Smooth muscle cell (in vitro differentiated cells): Measurements from ENCODE around the gene EXOC7. TPM values are rescaled to one million over a fixed set of nuclear protein-coding genes. Genes with fewer than 3 reads are reported as not detected.

Experiments used
- DNase-seq: peaks from one replicate; lab custom pipeline; 2025; ENCODE audit not compliant: unreplicated experiment; lab: John Stamatoyannopoulos, UW
- H2AFZ ChIP-seq: fragments of 200-600 bp; sonication (generic); 2 replicates; pipeline ENCODE4 v1.6.0; 2016; ENCODE audit warnings: antibody characterized with exemption, low read depth, mild to moderate bottlenecking
- H3F3A ChIP-seq: fragments of 200-600 bp; sonication (generic); 2 replicates; pipeline ENCODE4 v1.6.0; 2017; ENCODE audit warnings: antibody characterized with exemption, low read depth
- H3K27ac ChIP-seq: fragments of 200-600 bp; sonication (generic); 2 replicates; pipeline ENCODE4 v1.5.1; 2016; ENCODE audit warnings: low read depth, mild to moderate bottlenecking
- H3K27me3 ChIP-seq: fragments of 200-600 bp; sonication (generic); 2 replicates; pipeline ENCODE4 v1.6.1; 2016; ENCODE audit warnings: low read depth, mild to moderate bottlenecking
- H3K36me3 ChIP-seq: fragments of 200-600 bp; sonication (generic); 2 replicates; pipeline ENCODE4 v1.5.1; 2016; ENCODE audit warnings: low read depth
- H3K4me1 ChIP-seq: fragments of 200-600 bp; sonication (generic); 2 replicates; pipeline ENCODE4 v1.5.1; 2016; ENCODE audit warnings: low read depth
- H3K4me2 ChIP-seq: fragments of 200-600 bp; sonication (generic); 2 replicates; pipeline ENCODE4 v1.6.0; 2016; ENCODE audit warnings: mild to moderate bottlenecking
- H3K4me3 ChIP-seq: fragments of 200-600 bp; sonication (generic); 2 replicates; pipeline ENCODE4 v1.5.1; 2016; ENCODE audit warnings: mild to moderate bottlenecking
- H3K79me2 ChIP-seq: fragments of 200-600 bp; sonication (generic); 2 replicates; pipeline ENCODE4 v1.6.0; 2016; ENCODE audit warnings: low read depth, mild to moderate bottlenecking
- H3K9ac ChIP-seq: fragments of 200-600 bp; sonication (generic); 2 replicates; pipeline ENCODE4 v1.6.0; 2016; ENCODE audit warnings: low read depth
- H3K9me3 ChIP-seq: fragments of 200-600 bp; sonication (generic); replicated peaks from 2 replicates; pipeline ENCODE4 v1.5.1; 2016; ENCODE audit warnings: low read depth
- H4K20me1 ChIP-seq: fragments of 200-600 bp; sonication (generic); 2 replicates; pipeline ENCODE4 v1.6.0; 2016; ENCODE audit warnings: low read depth
- CTCF ChIP-seq: fragments of 200-600 bp; sonication (generic); IDR thresholded peaks from 2 replicates; pipeline ENCODE4 v1.5.1; 2017; ENCODE audit warnings: borderline replicate concordance, mild to moderate bottlenecking, antibody characterized with exemption; ENCODE audit not compliant: insufficient read depth, poor library complexity, severe bottlenecking
- WGBS: methylation state at CpG from one replicate; pipeline ENCODE4 v1.1.7; 2016; ENCODE audit warnings: low lambda C conversion rate; 5-methylcytosine and 5-hydroxymethylcytosine counted together
- polyA plus RNA-seq: library from polyadenylated mRNA; unstranded; fragments of >200 nt; fragmentation: Nextera tagmentation; extraction: Ambion mirVana; gene quantifications from 2 replicates; pipeline ENCODE4 v1.2.1, GENCODE V29; 2016
- total RNA-seq: library from RNA; depleted of rRNA; stranded (reverse); fragments of >200 nt; gene quantifications from 2 replicates; pipeline ENCODE4 v1.2.3, GENCODE V29; 2014

EXOC7 gene
- total and polyA plus RNA-seq, 2 experiments from 2014 or later: 59.1 to 70.3 TPM

GRCh38 chr17:76102944-76103273, 678 bp downstream of the EXOC7 start:
- H3F3A ChIP-seq: no peaks in the 10 kb centered on the region
- H3K9ac ChIP-seq: peak overlapping the region; percentile 81
- no peak overlapping the region for H3K27ac ChIP-seq
- no peaks in the 10 kb centered on the region for H3K36me3 ChIP-seq
- peak overlapping the region; percentile 88 for H2AFZ ChIP-seq
- WGBS: 6% methylated on average over 4 of the region's 4 CpGs
- H3K9me3 ChIP-seq: no peaks in the 10 kb centered on the region
- H3K4me3 ChIP-seq: peak overlapping the region; percentile 76
- H4K20me1 ChIP-seq: no peaks in the 10 kb centered on the region
- H3K27me3 ChIP-seq: no peaks in the 10 kb centered on the region
- no peak for DNase-seq
- TF ChIP-seq CTCF: no peak
- peaks cover 12% of the 10 kb centered on the region for H3K79me2 ChIP-seq
- H3K4me1 ChIP-seq: peaks cover 21% of the 10 kb centered on the region
- H3K4me2 ChIP-seq: peak overlapping the region; percentile 94

- H2AFZ ChIP-seq: no peak overlapping the region
- no peaks in the 10 kb centered on the region for H3K36me3 ChIP-seq
- peaks cover 5% of the 10 kb centered on the region for H3F3A ChIP-seq
- no peaks in the 10 kb centered on the region for H3K9me3 ChIP-seq
- no peak for TF ChIP-seq CTCF
- no peak for DNase-seq
- H3K4me2 ChIP-seq: no peak overlapping the region
- peaks cover 8% of the 10 kb centered on the region for H3K79me2 ChIP-seq
- H3K27me3 ChIP-seq: no peaks in the 10 kb centered on the region
- H3K9ac ChIP-seq: no peak overlapping the region
- H3K4me3 ChIP-seq: no peak overlapping the region
- peaks cover 44% of the 10 kb centered on the region for H4K20me1 ChIP-seq
- H3K4me1 ChIP-seq: peaks cover 8% of the 10 kb centered on the region
- 96% methylated on average over 19 of the region's 19 CpGs for WGBS
- no peak overlapping the region for H3K27ac ChIP-seq
Measured at GRCh38 chr17:76097716-76098295, 5.8 kb downstream of the EXOC7 start.

DNA sequence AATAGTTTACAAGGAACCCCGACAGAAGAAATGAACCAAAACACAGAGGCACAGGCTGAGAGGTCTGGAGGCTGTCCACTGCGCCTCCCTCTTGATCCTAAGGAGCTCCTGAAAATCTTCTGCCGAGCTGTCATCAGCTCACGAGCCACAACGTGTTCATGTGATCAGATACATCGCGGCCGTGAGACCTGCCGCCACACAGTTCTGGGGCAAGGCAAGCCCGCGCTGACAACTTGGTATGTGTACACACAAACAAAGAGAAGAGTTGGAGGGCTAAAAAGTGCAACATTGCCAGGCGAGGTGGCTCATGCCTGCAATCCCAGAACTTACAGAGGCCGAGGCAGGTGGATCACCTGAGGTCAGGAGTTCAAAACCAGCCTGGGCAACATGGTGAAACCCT, 7.6 kb downstream of the EXOC7 start:
- WGBS: 92% methylated on average over 13 of the region's 13 CpGs
- no peak overlapping the region for H3K4me3 ChIP-seq

More for the DNA sequence above, 7.6 kb downstream of the EXOC7 start:
- H3K4me1 ChIP-seq: no peaks in the 10 kb centered on the region
- no peaks in the 10 kb centered on the region for H3K27me3 ChIP-seq
- no peaks in the 10 kb centered on the region for H3K36me3 ChIP-seq
- H3K9ac ChIP-seq: no peak overlapping the region
- H2AFZ ChIP-seq: no peak overlapping the region
- no peak overlapping the region for H3K27ac ChIP-seq
- H3F3A ChIP-seq: peaks cover 5% of the 10 kb centered on the region
- peaks cover 63% of the 10 kb centered on the region for H4K20me1 ChIP-seq
- H3K9me3 ChIP-seq: no peaks in the 10 kb centered on the region
- H3K79me2 ChIP-seq: no peaks in the 10 kb centered on the region
- no peak for DNase-seq
- no peak for TF ChIP-seq CTCF
- no peak overlapping the region for H3K4me2 ChIP-seq
